Prostate gland (tissue), 2 donors: ENCODE results near the gene TRIM26. TPM values are rescaled to one million over a fixed set of nuclear protein-coding genes. Genes with fewer than 3 reads are reported as not detected.

Experiments
- DNase-seq: peaks from one replicate; pipeline ENCODE4 v3.0.0-alpha.2; 2019; ENCODE audit warnings: low spot score
- H3K27ac ChIP-seq, 2 donors: fragments of 200-600 bp; sonication (generic); 2 replicates each; pipeline ENCODE4 v1.5.1; 2017 to 2019
- H3K27me3 ChIP-seq: fragments of 200-600 bp; sonication (generic); replicated peaks from 2 replicates; pipeline ENCODE4 v1.5.1; 2019; ENCODE audit not compliant: insufficient read depth
- H3K36me3 ChIP-seq, 2 donors: fragments of 200-600 bp; sonication (generic); 1 replicate in 1 of 2; 2 replicates in 1 of 2; pipeline versions ENCODE4 v1.5.1 to v1.8.1; 2017 to 2019
- H3K4me1 ChIP-seq: fragments of 200-600 bp; sonication (generic); replicated peaks from 2 replicates; pipeline ENCODE4 v1.5.1; 2019
- H3K4me3 ChIP-seq, 2 donors: fragments of 200-600 bp; sonication (generic); 2 replicates each; pipeline ENCODE4 v1.5.1; 2017 to 2019
- H3K9me3 ChIP-seq: fragments of 200-600 bp; sonication (generic); 2 replicates; pipeline ENCODE4 v1.5.1; 2017
- CTCF ChIP-seq, 4 experiments: fragments of 200-600 bp in 2 of 4; fragments of 450-650 bp in 2 of 4; sonication (generic) in 2 of 4; IDR thresholded peaks; 1 replicate in 3 of 4; 2 replicates in 1 of 4; pipeline ENCODE4 v1.5.1; 2016 to 2019; ENCODE audit warnings: antibody characterized with exemption in 4 of 4, mild to moderate bottlenecking in 2 of 4, moderate library complexity in 2 of 4
- POLR2A ChIP-seq: fragments of 450-650 bp; IDR thresholded peaks from one replicate; pipeline ENCODE4 v1.6.1; 2016; ENCODE audit warnings: antibody characterized with exemption, mild to moderate bottlenecking
- POLR2AphosphoS5 ChIP-seq: sonication (generic); formaldehyde crosslinking; IDR thresholded peaks from one replicate; pipeline ENCODE4 v1.6.1; 2017; ENCODE audit warnings: antibody characterized with exemption
- WGBS: methylation state at CpG from one replicate; pipeline ENCODE4 v1.1.5; 2018; 5-methylcytosine and 5-hydroxymethylcytosine counted together
- intact Hi-C: fragments of 100-400 bp; cut with DNase I; formaldehyde crosslinking; loops from one replicate; pipeline ENCODE4 v1.14.2; 2022
- total RNA-seq, 2 donors: library from RNA; depleted of rRNA; stranded (reverse); fragments of >200 nt; gene quantifications; one replicate each; pipeline ENCODE4 v1.1.0, GENCODE V29; 2016

The TRIM26 gene
- total RNA-seq, 2 donors from 2014 or later, result 74.8 to 100 TPM

DNA sequence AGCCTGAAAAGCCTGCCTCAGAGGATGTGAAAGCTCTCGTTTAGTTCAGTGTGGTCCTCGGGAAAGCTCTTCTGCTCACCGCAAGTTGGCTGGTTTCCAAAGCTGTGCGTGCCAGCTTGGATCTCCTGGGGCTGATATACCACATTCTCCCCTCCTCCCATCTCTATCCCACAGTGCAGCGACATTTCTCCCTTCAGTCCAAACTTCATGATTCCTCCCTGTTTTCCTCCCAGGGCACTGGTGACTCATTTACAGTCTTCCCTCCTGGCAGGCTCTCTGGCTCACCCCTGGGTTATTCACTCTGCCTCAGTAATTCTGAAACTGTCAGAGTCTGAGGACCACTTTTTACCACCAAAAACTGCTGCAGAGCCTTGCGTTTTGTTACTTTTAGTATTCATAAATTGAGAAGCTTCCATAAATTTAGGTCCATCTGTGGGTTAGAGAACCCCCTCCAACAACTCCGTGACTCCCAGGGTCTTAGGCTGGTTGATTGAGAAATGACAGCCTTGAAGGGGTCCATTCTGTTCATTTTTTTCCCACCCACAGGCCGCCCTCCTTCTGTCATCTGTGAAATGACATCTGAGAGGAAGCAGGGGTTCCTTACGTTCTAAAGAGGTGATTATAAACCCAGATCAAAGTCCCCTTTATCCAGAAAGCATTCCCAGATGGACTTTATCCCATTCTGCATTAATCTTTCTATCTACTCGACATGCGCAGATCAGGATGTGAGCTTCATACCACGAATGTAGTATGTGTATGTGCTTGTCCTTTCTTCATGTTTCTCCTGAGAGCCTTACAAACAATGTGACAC is 58.3 kb downstream of the TRIM26 start:
- no peak overlapping the region for H3K27ac ChIP-seq
- DNase-seq, result no peak
- H3K9me3 ChIP-seq, result no peaks in the 10 kb centered on the region
- TF ChIP-seq CTCF (IDR thresholded peaks at IDR 0.05), result no peak
- TF ChIP-seq POLR2A, result no peak
- TF ChIP-seq POLR2AphosphoS5, result no peak
- no peak overlapping the region for H3K4me3 ChIP-seq
- WGBS, result 54% methylated on average over 12 of the region's 12 CpGs
- intact Hi-C loops, result no loop called here
- H3K27me3 ChIP-seq, result no peaks in the 10 kb centered on the region
- H3K4me1 ChIP-seq, result no peaks in the 10 kb centered on the region
- H3K36me3 ChIP-seq, result no peaks in the 10 kb centered on the region

DNA sequence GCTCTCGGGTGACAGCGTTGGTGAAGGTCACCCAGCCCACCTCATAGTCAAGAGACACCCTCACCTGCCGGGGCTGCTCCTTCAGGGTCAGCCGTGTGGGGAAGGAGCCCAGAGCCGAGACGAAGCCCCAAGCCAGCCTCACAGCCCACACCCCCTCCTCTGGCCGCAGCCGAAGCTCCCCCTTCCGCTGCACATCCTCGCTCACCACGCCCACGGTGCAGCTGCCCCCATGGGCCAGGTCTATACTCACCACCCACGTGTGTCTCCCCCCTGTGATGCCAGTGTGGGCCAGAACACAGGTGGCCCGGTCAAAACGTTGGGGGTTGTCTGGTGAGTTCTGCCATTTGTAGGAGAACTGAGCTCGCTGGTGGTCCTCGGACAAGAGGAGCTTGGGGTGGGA is 59.1 kb downstream of the TRIM26 start:
- H3K27me3 ChIP-seq, result no peaks in the 10 kb centered on the region
- TF ChIP-seq CTCF (IDR thresholded peaks at IDR 0.05) (no peak), POLR2A (no peak), POLR2AphosphoS5 (no peak)

GRCh38 chr6:30152910-30153610 is 60.1 kb downstream of the TRIM26 start:
- TF ChIP-seq POLR2AphosphoS5 (no peak), CTCF (IDR thresholded peaks at IDR 0.05) (no peak), POLR2A (no peak)
- DNase-seq, result no peak
- Histone ChIP-seq H3K36me3 (no peaks in the 10 kb centered on the region), H3K27ac (no peak overlapping the region), H3K4me3 (no peak overlapping the region), H3K27me3 (no peaks in the 10 kb centered on the region), H3K9me3 (no peaks in the 10 kb centered on the region), H3K4me1 (no peaks in the 10 kb centered on the region)
- intact Hi-C loops, result no loop called here
- 94% methylated on average over 3 of the region's 3 CpGs for WGBS

More for the DNA sequence above, 59.1 kb downstream of the TRIM26 start:
- intact Hi-C loops, result no loop called here
- H3K4me3 ChIP-seq, result no peak overlapping the region
- DNase-seq, result no peak
- no peaks in the 10 kb centered on the region for H3K4me1 ChIP-seq
- 81% methylated on average over 17 of the region's 17 CpGs for WGBS
- H3K36me3 ChIP-seq, result no peaks in the 10 kb centered on the region
- H3K27ac ChIP-seq, result no peak overlapping the region
- no peaks in the 10 kb centered on the region for H3K9me3 ChIP-seq

DNA sequence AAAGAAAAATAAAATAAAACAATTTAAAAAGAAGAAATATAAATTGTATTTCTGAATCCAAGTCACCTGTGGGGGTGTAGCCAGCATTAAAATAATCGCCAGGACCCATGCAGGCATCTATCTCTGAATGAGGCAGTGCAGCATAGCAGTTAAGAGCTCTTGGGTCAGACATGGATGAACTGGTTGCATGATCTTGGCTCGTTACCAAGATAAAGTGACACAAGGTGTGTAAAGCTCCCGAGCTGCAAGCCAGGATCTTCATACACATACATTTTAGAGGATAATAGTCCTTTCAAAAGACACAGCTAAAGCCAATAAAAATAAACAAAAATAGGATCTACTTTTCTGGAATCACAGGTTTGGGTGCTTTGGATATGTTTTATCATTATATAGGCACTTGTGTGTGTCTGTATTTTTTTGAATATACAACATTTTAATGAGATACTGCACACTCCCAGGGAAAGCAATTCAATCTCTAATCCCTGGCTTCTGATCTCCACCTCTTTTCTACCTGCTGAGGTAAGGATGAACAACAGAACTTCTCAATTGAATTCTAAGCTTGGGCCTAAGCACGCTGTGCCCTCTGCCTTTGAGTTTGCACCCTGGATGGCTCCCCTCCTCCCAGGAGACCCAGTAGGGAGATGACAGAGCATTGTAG is 61.1 kb downstream of the TRIM26 start:
- TF ChIP-seq POLR2A (no peak), POLR2AphosphoS5 (no peak), CTCF (IDR thresholded peaks at IDR 0.05) (no peak)
- DNase-seq, result no peak
- H3K36me3 ChIP-seq, result no peaks in the 10 kb centered on the region
- H3K4me3 ChIP-seq, result no peak overlapping the region
- no peaks in the 10 kb centered on the region for H3K27me3 ChIP-seq
- WGBS, result 61% methylated on average over 4 of the region's 4 CpGs
- H3K27ac ChIP-seq, result no peak overlapping the region
- H3K4me1 ChIP-seq, result no peaks in the 10 kb centered on the region
- intact Hi-C loops, result no loop called here
- no peaks in the 10 kb centered on the region for H3K9me3 ChIP-seq
